CD4-positive, alpha-beta memory T cell (primary cell): Measurements from ENCODE around the gene PARP11. TPM values are rescaled to one million over a fixed set of nuclear protein-coding genes. Genes with fewer than 3 reads are reported as not detected.
A peak's percentile ranks its signal among the peaks of the same experiment; 100 is the strongest.

Experiments
- CTCF ChIA-PET: fragments of 350-600 bp; sonication (Branson Sonifier 250); formaldehyde crosslinking; loops from one replicate; lab custom pipeline; 2021; ENCODE audit warnings: inconsistent platforms; ENCODE audit not compliant: partially characterized antibody; lab: Charles Lee
- POLR2A ChIA-PET: fragments of 350-600 bp; sonication (Branson Sonifier 250); formaldehyde crosslinking; loops from one replicate; lab custom pipeline; 2021; ENCODE audit not compliant: partially characterized antibody; lab: Charles Lee
- DNase-seq, 5 donors: peaks; one replicate each; pipeline versions ENCODE4 v3.0.0 to v3.0.0-alpha.2; 2020 to 2022; ENCODE audit warnings: mixed read lengths in 1 of 5
- H3K27ac ChIP-seq: one replicate; pipeline ENCODE4 v1.7.0; 2013; ENCODE audit warnings: low read depth, low read length
- H3K27me3 ChIP-seq: 2 replicates; pipeline ENCODE4 v1.7.0; 2013; ENCODE audit warnings: mild to moderate bottlenecking, low read length, moderate library complexity; ENCODE audit not compliant: insufficient read depth
- H3K36me3 ChIP-seq: 2 replicates; pipeline ENCODE4 v1.7.0; 2013; ENCODE audit warnings: mild to moderate bottlenecking, low read length, moderate library complexity; ENCODE audit not compliant: insufficient read depth
- H3K4me1 ChIP-seq: 2 replicates; pipeline ENCODE4 v1.7.0; 2013; ENCODE audit warnings: mild to moderate bottlenecking, low read length, moderate library complexity; ENCODE audit not compliant: insufficient read depth
- H3K4me3 ChIP-seq, 2 donors: one replicate each; pipeline ENCODE4 v1.7.0; 2013; ENCODE audit warnings: low read length in 2 of 2, mild to moderate bottlenecking in 1 of 2
- H3K9me3 ChIP-seq, 2 donors: one replicate each; pipeline ENCODE4 v1.7.0; 2013; ENCODE audit warnings: low read length in 2 of 2, control low read depth in 1 of 2; ENCODE audit not compliant: control insufficient read depth in 1 of 2
- H3K27ac Mint-ChIP-seq, 7 donors: one replicate each; pipeline ENCODE4 v1.8.0; 2020 to 2021; ENCODE audit warnings: mixed read lengths in 7 of 7, mild to moderate bottlenecking in 6 of 7, inconsistent platforms in 3 of 7, moderate library complexity in 3 of 7
- H3K27me3 Mint-ChIP-seq, 2 donors: one replicate each; pipeline ENCODE4 v1.8.0; 2020 to 2021; ENCODE audit warnings: mixed read lengths in 2 of 2
- H3K36me3 Mint-ChIP-seq, 2 donors: one replicate each; pipeline ENCODE4 v1.8.0; 2020 to 2021; ENCODE audit warnings: mixed read lengths in 2 of 2, inconsistent platforms in 1 of 2, mild to moderate bottlenecking in 1 of 2
- H3K4me1 Mint-ChIP-seq, 4 donors: one replicate each; pipeline ENCODE4 v1.8.0; 2020 to 2021; ENCODE audit warnings: mixed read lengths in 4 of 4, mild to moderate bottlenecking in 1 of 4
- H3K4me3 Mint-ChIP-seq, 8 donors: one replicate each; pipeline ENCODE4 v1.8.0; 2020 to 2021; ENCODE audit warnings: mixed read lengths in 8 of 8, mild to moderate bottlenecking in 7 of 8, moderate library complexity in 6 of 8, inconsistent platforms in 3 of 8
- H3K9me3 Mint-ChIP-seq, 8 donors: one replicate each; pipeline ENCODE4 v1.8.0; 2020 to 2021; ENCODE audit warnings: mixed read lengths in 8 of 8, mild to moderate bottlenecking in 5 of 8, inconsistent platforms in 3 of 8, moderate library complexity in 1 of 8
- intact Hi-C: fragments of 100-400 bp; cut with micrococcal nuclease; formaldehyde crosslinking; loops from one replicate; pipeline ENCODE4 v1.15.1; 2023
- polyA plus RNA-seq, 2 donors: library from polyadenylated mRNA; unstranded; fragments of 300-500 nt; fragmentation: Illumina TruSeq; gene quantifications; one replicate each; pipeline ENCODE4 v1.2.3, GENCODE V29; 2021
- total RNA-seq, 2 experiments: library from RNA; stranded (reverse); gene quantifications; one replicate each; pipeline ENCODE4 v1.2.3, GENCODE V29; 2021

Gene PARP11
- total and polyA plus RNA-seq, 4 experiments from 2014 or later = 7.6 to 39.9 (median 22.2) TPM

- DNase-seq = no peak
- no peak overlapping the region for H3K4me3 ChIP-seq
- POLR2A ChIA-PET = interaction anchor here (2.1 kb wide), 1 partner anchor 19 kb away, joined by 9 read pairs; the partner anchor contains the start of gene CRACR2A
- CTCF ChIA-PET = interaction anchor here (0.9 to 2.8 kb wide), 4 partner anchors 18 to 472 kb away, joined by 3 to 20 read pairs (median 4); partner anchors contain the start of gene CRACR2A
- H3K27me3 Mint-ChIP-seq = no peaks in the 10 kb centered on the region
- no peaks in the 10 kb centered on the region for H3K9me3 ChIP-seq
- no peak overlapping the region for H3K4me3 Mint-ChIP-seq
- H3K9me3 Mint-ChIP-seq = no peaks in the 10 kb centered on the region
- H3K27ac ChIP-seq = no peak overlapping the region
- H3K36me3 Mint-ChIP-seq = peaks cover 0 to 1% of the 10 kb centered on the region in 2 donors
- intact Hi-C loops = no loop called here
- H3K36me3 ChIP-seq = no peaks in the 10 kb centered on the region
- peaks cover 8 to 12% (median 9%) of the 10 kb centered on the region in 4 donors for H3K4me1 Mint-ChIP-seq
- no peaks in the 10 kb centered on the region for H3K27me3 ChIP-seq
- peak overlapping the region in 2 of 7 donors; percentile 64 to 76 for H3K27ac Mint-ChIP-seq
- H3K4me1 ChIP-seq = peaks cover 11% of the 10 kb centered on the region
These were observed 101.3 kb downstream of the PARP11 start for GRCh38 chr12:3771853-3772252.

- CTCF ChIA-PET = interaction anchor here (0.9 to 2.6 kb wide), 4 partner anchors 10 to 471 kb away, joined by 3 to 11 read pairs (median 3); no protein-coding TSS in a partner anchor
- DNase-seq = no peak
- H3K27ac Mint-ChIP-seq = no peak overlapping the region
These were observed 102.3 kb downstream of the PARP11 start for GRCh38 chr12:3770891-3771290.

GRCh38 chr12:3768911-3769447 is 104.2 kb downstream of the PARP11 start:
- Mint-ChIP-seq H3K27me3 (no peaks in the 10 kb centered on the region), H3K9me3 (no peaks in the 10 kb centered on the region), H3K4me1 (peaks cover 8 to 17% (median 9%) of the 10 kb centered on the region in 4 donors), H3K27ac (peak overlapping the region in 1 of 7 donors; percentile 14), H3K36me3 (peaks cover 1 to 10% of the 10 kb centered on the region in 2 donors), H3K4me3 (no peak overlapping the region)
- no peak for DNase-seq
- Histone ChIP-seq H3K27ac (no peak overlapping the region), H3K4me3 (no peak overlapping the region), H3K9me3 (no peaks in the 10 kb centered on the region), H3K36me3 (no peaks in the 10 kb centered on the region), H3K27me3 (no peaks in the 10 kb centered on the region), H3K4me1 (peaks cover 11% of the 10 kb centered on the region)
- ChIA-PET POLR2A (no interaction called here), CTCF (interaction anchor here (1.1 to 2.6 kb wide), 3 partner anchors 15 to 469 kb away, joined by 3 to 11 read pairs (median 3); no protein-coding TSS in a partner anchor)
- intact Hi-C loops = no loop called here

More at GRCh38 chr12:3770891-3771290, 102.3 kb downstream of the PARP11 start:
- intact Hi-C loops = no loop called here
- H3K4me1 Mint-ChIP-seq = peaks cover 8 to 17% (median 9%) of the 10 kb centered on the region in 4 donors
- Histone ChIP-seq H3K36me3 (no peaks in the 10 kb centered on the region), H3K4me3 (no peak overlapping the region), H3K27ac (no peak overlapping the region), H3K4me1 (peaks cover 11% of the 10 kb centered on the region), H3K9me3 (no peaks in the 10 kb centered on the region), H3K27me3 (no peaks in the 10 kb centered on the region)
- POLR2A ChIA-PET = no interaction called here
- H3K36me3 Mint-ChIP-seq = peaks cover 1 to 3% of the 10 kb centered on the region in 2 donors
- no peaks in the 10 kb centered on the region for H3K9me3 Mint-ChIP-seq
- no peak overlapping the region for H3K4me3 Mint-ChIP-seq
- no peaks in the 10 kb centered on the region for H3K27me3 Mint-ChIP-seq

- no peaks in the 10 kb centered on the region for H3K4me1 ChIP-seq
- ChIA-PET POLR2A (no interaction called here), CTCF (no interaction called here)
- H3K4me1 Mint-ChIP-seq = peaks cover 0 to 7% (median 3%) of the 10 kb centered on the region in 4 donors
- no peaks in the 10 kb centered on the region for H3K9me3 ChIP-seq
- DNase-seq = no peak
- no peak overlapping the region for H3K4me3 ChIP-seq
- H3K27me3 Mint-ChIP-seq = no peaks in the 10 kb centered on the region
- H3K27ac Mint-ChIP-seq = peak overlapping the region in 2 of 7 donors; percentile 13 to 36
- H3K36me3 Mint-ChIP-seq = peaks cover 6 to 18% of the 10 kb centered on the region in 2 donors
- H3K27me3 ChIP-seq = no peaks in the 10 kb centered on the region
- no peak overlapping the region for H3K4me3 Mint-ChIP-seq
- H3K36me3 ChIP-seq = no peaks in the 10 kb centered on the region
- no peaks in the 10 kb centered on the region for H3K9me3 Mint-ChIP-seq
- H3K27ac ChIP-seq = no peak overlapping the region
- intact Hi-C loops = no loop called here
These were observed 112.0 kb downstream of the PARP11 start for GRCh38 chr12:3761116-3761735.

- Histone ChIP-seq H3K4me3 (no peak overlapping the region), H3K36me3 (no peaks in the 10 kb centered on the region), H3K27me3 (no peaks in the 10 kb centered on the region), H3K4me1 (peaks cover 2% of the 10 kb centered on the region), H3K27ac (no peak overlapping the region), H3K9me3 (no peaks in the 10 kb centered on the region)
- H3K27me3 Mint-ChIP-seq = no peaks in the 10 kb centered on the region
- H3K4me3 Mint-ChIP-seq = no peak overlapping the region
- ChIA-PET POLR2A (no interaction called here), CTCF (no interaction called here)
- H3K27ac Mint-ChIP-seq = no peak overlapping the region
- H3K4me1 Mint-ChIP-seq = peaks cover 3 to 9% (median 6%) of the 10 kb centered on the region in 4 donors
- no peak for DNase-seq
- H3K36me3 Mint-ChIP-seq = peaks cover 6 to 15% of the 10 kb centered on the region in 2 donors
- intact Hi-C loops = no loop called here
- no peaks in the 10 kb centered on the region for H3K9me3 Mint-ChIP-seq
These were observed 113.3 kb downstream of the PARP11 start for GRCh38 chr12:3759878-3760277.

Other genes starting within 250 kb of the PARP11 start
- gene CRACR2A, start 120.3 kb downstream of the PARP11 start, total RNA-seq = 10 to 100 TPM; 34.4 to 37.6 TPM
- gene CRACR2A, start 120.3 kb downstream of the PARP11 start, polyA plus RNA-seq = 10 to 100 TPM in 1 of 2 donors, 1 to 10 TPM in 1; 5.6 to 21.4 TPM